Activated CD4-positive, alpha-beta memory T cell treated with anti-CD3 and anti-CD28 coated beads for 36 hours (primary cell): Measurements from ENCODE around the gene SLC41A1. TPM values are rescaled to one million over a fixed set of nuclear protein-coding genes. Genes with fewer than 3 reads are reported as not detected.

ENCODE experiments used
- total RNA-seq, 2 experiments: library from RNA; stranded (reverse); gene quantifications; one replicate each; pipeline ENCODE4 v1.2.3, GENCODE V29; 2021

SLC41A1 gene
- total RNA-seq, 2 experiments from 2014 or later: 34.9 to 35.0 TPM

Other genes with a start within 250 kb of the SLC41A1 start
- gene ELK4, start 181.2 kb downstream of the SLC41A1 start, total RNA-seq: 10 to 100 TPM; 60.7 to 65.8 TPM
- gene SLC45A3, start 132.7 kb downstream of the SLC41A1 start, total RNA-seq: under 1 TPM; 0.55 to 0.56 TPM
- gene NUCKS1, start 63.0 kb downstream of the SLC41A1 start, total RNA-seq: 100 to 1,000 TPM; 149 to 202 TPM
- 10 to 100 TPM; 31.5 to 31.6 TPM for gene RAB29, start 37.7 kb downstream of the SLC41A1 start, total RNA-seq
- under 1 TPM; 0.29 to 0.55 TPM for gene PM20D1, start 36.9 kb upstream of the SLC41A1 start, total RNA-seq
- not detected for gene SLC26A9, start 130.3 kb upstream of the SLC41A1 start, total RNA-seq
- not detected for gene RAB7B, start 190.2 kb upstream of the SLC41A1 start, total RNA-seq
- gene CTSE, start 210.7 kb upstream of the SLC41A1 start, total RNA-seq: not detected
- gene RHEX, start 240.0 kb upstream of the SLC41A1 start, total RNA-seq: not detected